ENCODE results near the gene SYT1.

DNA sequence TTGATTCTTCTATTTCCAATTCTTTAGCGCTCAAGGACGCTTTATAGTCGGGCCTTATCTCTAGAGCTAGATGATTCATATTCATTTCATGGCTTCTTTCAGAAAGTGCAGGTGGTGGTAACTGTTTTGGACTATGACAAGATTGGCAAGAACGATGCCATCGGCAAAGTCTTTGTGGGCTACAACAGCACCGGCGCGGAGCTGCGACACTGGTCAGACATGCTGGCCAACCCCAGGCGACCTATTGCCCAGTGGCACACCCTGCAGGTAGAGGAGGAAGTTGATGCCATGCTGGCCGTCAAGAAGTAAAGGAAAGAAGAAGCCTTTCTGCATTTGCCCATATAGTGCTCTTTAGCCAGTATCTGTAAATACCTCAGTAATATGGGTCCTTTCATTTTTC, 584.2 kb downstream of the SYT1 start:
- TF ChIP-seq POLR2A (IDR thresholded peaks at IDR 0.05), result no peak
- TF ChIP-seq, protein P1, sequence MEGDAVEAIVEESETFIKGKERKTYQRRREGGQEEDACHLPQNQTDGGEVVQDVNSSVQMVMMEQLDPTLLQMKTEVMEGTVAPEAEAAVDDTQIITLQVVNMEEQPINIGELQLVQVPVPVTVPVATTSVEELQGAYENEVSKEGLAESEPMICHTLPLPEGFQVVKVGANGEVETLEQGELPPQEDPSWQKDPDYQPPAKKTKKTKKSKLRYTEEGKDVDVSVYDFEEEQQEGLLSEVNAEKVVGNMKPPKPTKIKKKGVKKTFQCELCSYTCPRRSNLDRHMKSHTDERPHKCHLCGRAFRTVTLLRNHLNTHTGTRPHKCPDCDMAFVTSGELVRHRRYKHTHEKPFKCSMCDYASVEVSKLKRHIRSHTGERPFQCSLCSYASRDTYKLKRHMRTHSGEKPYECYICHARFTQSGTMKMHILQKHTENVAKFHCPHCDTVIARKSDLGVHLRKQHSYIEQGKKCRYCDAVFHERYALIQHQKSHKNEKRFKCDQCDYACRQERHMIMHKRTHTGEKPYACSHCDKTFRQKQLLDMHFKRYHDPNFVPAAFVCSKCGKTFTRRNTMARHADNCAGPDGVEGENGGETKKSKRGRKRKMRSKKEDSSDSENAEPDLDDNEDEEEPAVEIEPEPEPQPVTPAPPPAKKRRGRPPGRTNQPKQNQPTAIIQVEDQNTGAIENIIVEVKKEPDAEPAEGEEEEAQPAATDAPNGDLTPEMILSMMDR (IDR thresholded peaks at IDR 0.05), result no peak
- TF ChIP-seq POLR2AphosphoS5 (IDR thresholded peaks at IDR 0.05), result no peak

Data from upper lobe of left lung (tissue), 4 donors.